HepG2 (cell line): ENCODE measurements around the gene PLK3. TPM values are rescaled to one million over a fixed set of nuclear protein-coding genes. Genes with fewer than 3 reads are reported as not detected.

Source experiments
- ATAC-seq: fragments of 200-7000 bp; cut with Tn5 transposase; 3 replicates; pipeline ENCODE4 v1.9.1; 2020; ENCODE audit warnings: mild to moderate bottlenecking, moderate library complexity
- BruUV-seq: library from RNA; stranded (reverse); fragments of 400-500 nt; replicated peaks from 2 replicates; lab custom pipeline; 2021; lab: Mats Ljungman, UMichigan
- CTCF ChIA-PET: fragments of 300-600 bp; formaldehyde crosslinking; extraction: SDS; loops from one replicate; lab custom pipeline; 2021; ENCODE audit warnings: low total read pairs, inconsistent platforms, low intra/inter-chr PET ratio; lab: Yijun Ruan, JAX
- POLR2A ChIA-PET: fragments of 350-600 bp; sonication (Branson Sonifier 250); formaldehyde crosslinking; loops from one replicate; lab custom pipeline; 2020; ENCODE audit warnings: antibody characterized with exemption, inconsistent platforms; lab: Yijun Ruan, JAX
- DNase-seq: peaks from one replicate; pipeline ENCODE4 v3.0.0-alpha.2; 2015; ENCODE audit warnings: low spot score
- FAIRE-seq: peaks from 3 replicates; lab custom pipeline; 2011; peaks lifted over from hg19 to GRCh38; lab: Jason Lieb, UNC
- H2AFZ ChIP-seq: one replicate; pipeline ENCODE4 v1.6.1; 2011; ENCODE audit warnings: low read length, inconsistent platforms
- H3K27ac ChIP-seq: fragments of 300-600 bp; 3 replicates; pipeline ENCODE4 v1.8.0; 2011; ENCODE audit warnings: mixed run types, mild to moderate bottlenecking, mixed read lengths, low read length, inconsistent platforms; ENCODE audit not compliant: insufficient read depth; ENCODE audit errors: extremely low read length
- H3K27me3 ChIP-seq, 2 experiments: fragments of 200-600 bp in 1 of 2; 2 replicates in 1 of 2; 3 replicates in 1 of 2; pipeline versions ENCODE4 v1.6.0 to v1.8.0; 2011; ENCODE audit warnings: low read length in 2 of 2, mild to moderate bottlenecking in 2 of 2, moderate library complexity in 2 of 2, inconsistent platforms in 1 of 2; ENCODE audit not compliant: insufficient read depth in 2 of 2, control insufficient read depth in 1 of 2
- H3K36me3 ChIP-seq, 2 experiments: fragments of 200-600 bp in 1 of 2; replicated peaks in 1 of 2; 2 replicates in 1 of 2; 3 replicates in 1 of 2; pipeline versions ENCODE4 v1.5.1 to v1.8.0; 2011; ENCODE audit warnings: low read length in 2 of 2, inconsistent platforms in 1 of 2; ENCODE audit not compliant: insufficient read depth in 2 of 2, control insufficient read depth in 1 of 2
- H3K4me1 ChIP-seq: 2 replicates; pipeline ENCODE4 v1.5.1; 2012; ENCODE audit warnings: low read length, inconsistent platforms; ENCODE audit not compliant: insufficient read depth
- H3K4me2 ChIP-seq: 2 replicates; pipeline ENCODE4 v1.6.0; 2011; ENCODE audit warnings: low read depth, low read length, inconsistent platforms
- H3K4me3 ChIP-seq, 3 experiments: fragments of 200-600 bp in 1 of 3; sonication (generic), shearing (Covaris generic) in 1 of 3; replicated peaks in 1 of 3; 2 replicates each; pipeline ENCODE4 v1.5.1; 2011 to 2016; ENCODE audit warnings: low read length in 3 of 3, inconsistent platforms in 2 of 3, low read depth in 2 of 3, mild to moderate bottlenecking in 2 of 3, control low read depth in 1 of 3, mixed read lengths in 1 of 3; ENCODE audit not compliant: insufficient read depth in 1 of 3
- H3K79me2 ChIP-seq: one replicate; pipeline ENCODE4 v1.6.1; 2011; ENCODE audit warnings: low read length, inconsistent platforms; ENCODE audit not compliant: insufficient read depth
- H3K9ac ChIP-seq: 2 replicates; pipeline ENCODE4 v1.6.0; 2011; ENCODE audit warnings: mild to moderate bottlenecking, low read depth, low read length, inconsistent platforms; ENCODE audit not compliant: insufficient read depth
- H3K9me3 ChIP-seq: 2 replicates; pipeline ENCODE4 v1.5.1; 2012; ENCODE audit warnings: mild to moderate bottlenecking, low read length
- H4K20me1 ChIP-seq: 2 replicates; pipeline ENCODE4 v1.6.0; 2011; ENCODE audit warnings: inconsistent platforms, mild to moderate bottlenecking, low read length, moderate library complexity; ENCODE audit not compliant: insufficient read depth
- ARNT ChIP-seq: fragments of 450-650 bp; IDR thresholded peaks from 2 replicates; pipeline ENCODE4 v1.6.1; 2017
- ATF7-NPFF ChIP-seq: sonication (generic); formaldehyde crosslinking; IDR thresholded peaks from 2 replicates; pipeline ENCODE4 v1.8.1; 2023; ENCODE audit warnings: mild to moderate bottlenecking, low read depth, missing genetic modification reagents, moderate library complexity
- BATF2 ChIP-seq: sonication (generic); formaldehyde crosslinking; IDR thresholded peaks from 2 replicates; pipeline ENCODE4 v1.8.0; 2022; ENCODE audit warnings: mild to moderate bottlenecking, missing genetic modification reagents, moderate library complexity
- HMG20B ChIP-seq: conservative IDR thresholded peaks from 2 replicates; pipeline ENCODE4 v1.6.1; 2016; ENCODE audit warnings: missing genetic modification reagents, missing compliant biosample characterization
- SRY ChIP-seq: sonication (generic); formaldehyde crosslinking; IDR thresholded peaks from 2 replicates; pipeline ENCODE4 v1.8.0; 2022; ENCODE audit warnings: mild to moderate bottlenecking, missing genetic modification reagents
- SYNCRIP ChIP-seq: fragments of 200-400 bp; formaldehyde crosslinking; IDR thresholded peaks from 2 replicates; pipeline ENCODE4 v1.6.1; 2018; ENCODE audit warnings: mild to moderate bottlenecking, low read depth, low read length; ENCODE audit not compliant: insufficient read depth
- TCF7L2 ChIP-seq: IDR thresholded peaks from 2 replicates; pipeline ENCODE4 v1.6.1; 2011; ENCODE audit warnings: mild to moderate bottlenecking, low read depth, low read length, moderate library complexity
- THRA ChIP-seq: sonication (generic); formaldehyde crosslinking; IDR thresholded peaks from 2 replicates; pipeline ENCODE4 v1.4.0; 2020; ENCODE audit warnings: missing genetic modification reagents, borderline replicate concordance
- ZNF549 ChIP-seq: sonication (generic); formaldehyde crosslinking; IDR thresholded peaks from 2 replicates; pipeline ENCODE4 v1.5.0; 2020; ENCODE audit warnings: missing genetic modification reagents
- WGBS: methylation state at CpG from one replicate; pipeline ENCODE4 v1.1.6; 2017; ENCODE audit warnings: low lambda C conversion rate; 5-methylcytosine and 5-hydroxymethylcytosine counted together
- in situ Hi-C: cut with HindIII; loops from 2 replicates; pipeline ENCODE4 v1.10.0; 2017; ENCODE audit warnings: low pct_unique_long_range_greater_than_20kb; ENCODE audit not compliant: extremely low pct_ligation_motif_present
- intact Hi-C: fragments of 100-400 bp; cut with micrococcal nuclease; formaldehyde crosslinking; loops from one replicate; pipeline ENCODE4 v1.10.0; 2022; ENCODE audit not compliant: unreplicated experiment
- polyA plus RNA-seq, 8 experiments: library from polyadenylated mRNA; depleted of rRNA in 3 of 8; stranded (reverse) in 7 of 8; unstranded in 1 of 8; fragments of >200 nt; fragmentation: Illumina TruSeq in 4 of 8; extraction: Trizol in 4 of 8; gene quantifications; 2 replicates each; pipeline versions ENCODE4 v1.2.1 to v1.2.3, GENCODE V29; 2011 to 2016; ENCODE audit warnings: low read depth in 4 of 8, missing spikeins in 1 of 8, mixed read lengths in 1 of 8; ENCODE audit not compliant: insufficient read depth in 1 of 8
- total RNA-seq, 5 experiments: library from RNA; depleted of rRNA; stranded (reverse); fragments of >200 nt; fragmentation: Illumina TruSeq; extraction: Trizol; gene quantifications; 2 replicates each; pipeline ENCODE4 v1.2.3, GENCODE V29; 2016; ENCODE audit warnings: low read depth in 1 of 5

Gene PLK3
- total and polyA plus RNA-seq, 2 of the 13 experiments (the other 11 are each of a cell fraction or from before 2014, with no cell fraction given) = 9.8 to 16.9 TPM

DNA sequence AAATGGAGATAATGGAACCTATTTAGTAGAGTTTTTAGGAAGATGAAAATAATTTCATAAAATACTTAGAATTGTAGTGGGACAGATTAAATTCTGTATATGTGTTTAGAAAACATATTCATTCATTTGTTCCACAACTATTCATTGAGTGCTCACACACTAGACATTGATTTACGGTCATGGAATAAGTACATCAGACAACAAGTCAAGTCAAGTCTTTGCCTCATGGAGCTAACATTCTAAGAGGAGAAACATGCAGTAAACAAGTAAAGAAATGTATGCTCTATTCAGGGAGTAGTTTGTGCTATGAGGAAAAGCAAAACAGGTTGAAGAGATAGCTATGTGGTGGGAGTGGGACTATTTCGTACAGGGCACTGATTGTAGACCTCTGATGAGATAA is 17.1 kb downstream of the PLK3 start:
- FAIRE-seq (no peak), ATAC-seq (no peak), DNase-seq (no peak)
- Histone ChIP-seq H3K4me2 (no peak overlapping the region), H3K4me1 (peaks cover 38% of the 10 kb centered on the region), H3K4me3 (no peak overlapping the region), H3K36me3 (no peaks in the 10 kb centered on the region; a peak in 1 of 5 replicates), H3K79me2 (no peaks in the 10 kb centered on the region), H2AFZ (no peak overlapping the region), H3K27me3 (no peaks in the 10 kb centered on the region), H3K27ac (no peak overlapping the region), H3K9me3 (no peaks in the 10 kb centered on the region), H3K9ac (no peak overlapping the region), H4K20me1 (no peaks in the 10 kb centered on the region)
- intact Hi-C loops (loop anchor here (5.0 kb wide), 1 partner anchor 35 kb away; no protein-coding TSS in a partner anchor), in situ Hi-C loops (no loop called here)
- ChIA-PET CTCF (no interaction called here), POLR2A (interaction anchor here (1.2 to 11.3 kb wide), 4 partner anchors 8 to 87 kb away, joined by 3 to 570 read pairs (median 94); partner anchors contain the start of genes BTBD19, DYNLT4 and PLK3)
- no TSS peak for BruUV-seq
- TF ChIP-seq ATF7-NPFF (CRISPR knock-in tag) (no peak), ZNF549 (CRISPR knock-in tag) (no peak), SYNCRIP (no peak), HMG20B (CRISPR knock-in tag) (no peak), BATF2 (CRISPR knock-in tag) (no peak), TCF7L2 (no peak), THRA (no peak), SRY (CRISPR knock-in tag) (no peak), ARNT (no peak)
- 98% methylated on average over 2 of the region's 2 CpGs for WGBS
